HG02970 (cell line): ENCODE measurements around the gene GPC1.

Experiments
- ATAC-seq: cut with Tn5 transposase; IDR thresholded peaks from one replicate; pipeline ENCODE4 v1.9.1; 2021; ENCODE audit warnings: mild to moderate bottlenecking, moderate library complexity, moderate number of reproducible peaks; ENCODE audit not compliant: unreplicated experiment, low FRiP score

The GPC1 gene

DNA sequence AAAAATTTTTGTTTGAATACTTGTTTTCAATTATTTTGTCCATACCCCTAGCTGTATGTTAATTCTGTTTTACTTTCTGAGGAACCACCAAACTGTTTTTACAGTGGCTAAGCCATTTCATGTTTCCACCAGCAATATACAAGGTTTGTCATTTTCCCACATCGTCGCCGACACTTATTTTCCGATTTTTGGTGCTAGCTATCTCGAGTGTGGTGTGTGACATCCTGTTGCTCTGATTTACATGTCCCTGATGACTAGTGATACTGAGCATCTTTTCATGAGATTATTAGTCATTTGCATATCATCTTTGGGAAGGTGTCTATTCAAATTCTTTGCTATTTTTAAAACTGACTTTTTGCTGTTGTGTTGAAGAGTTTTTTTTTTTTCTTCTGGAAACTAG lies 7.2 kb upstream of the GPC1 start:
- ATAC-seq, result no peak

DNA sequence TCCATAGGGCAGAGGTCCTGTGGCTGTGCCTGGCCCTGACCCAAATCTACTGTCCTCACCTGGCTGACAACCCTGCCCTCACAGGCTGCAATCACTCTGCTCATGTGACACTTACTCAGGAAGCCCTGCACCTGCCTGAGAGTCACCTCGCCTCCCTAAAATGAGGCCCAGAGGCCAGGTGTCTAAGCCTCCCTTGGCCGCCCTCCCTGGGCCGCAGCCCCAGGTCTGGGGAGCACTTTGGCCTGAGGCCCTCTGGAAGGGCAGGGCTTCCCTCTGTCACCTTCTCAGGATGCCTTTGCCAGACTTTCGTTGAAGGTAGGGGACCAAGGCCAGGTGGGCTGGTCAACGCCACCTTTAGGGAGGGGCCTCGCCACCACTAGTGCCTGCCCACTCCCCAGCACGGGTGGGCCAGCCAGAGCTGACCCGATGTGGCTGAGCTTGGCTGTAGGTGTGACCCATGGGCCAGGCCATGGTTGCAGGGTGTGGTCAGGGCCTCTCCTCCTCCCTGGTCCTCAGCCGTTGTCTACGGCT lies 6.1 kb upstream of the GPC1 start:
- ATAC-seq, result no peak

DNA sequence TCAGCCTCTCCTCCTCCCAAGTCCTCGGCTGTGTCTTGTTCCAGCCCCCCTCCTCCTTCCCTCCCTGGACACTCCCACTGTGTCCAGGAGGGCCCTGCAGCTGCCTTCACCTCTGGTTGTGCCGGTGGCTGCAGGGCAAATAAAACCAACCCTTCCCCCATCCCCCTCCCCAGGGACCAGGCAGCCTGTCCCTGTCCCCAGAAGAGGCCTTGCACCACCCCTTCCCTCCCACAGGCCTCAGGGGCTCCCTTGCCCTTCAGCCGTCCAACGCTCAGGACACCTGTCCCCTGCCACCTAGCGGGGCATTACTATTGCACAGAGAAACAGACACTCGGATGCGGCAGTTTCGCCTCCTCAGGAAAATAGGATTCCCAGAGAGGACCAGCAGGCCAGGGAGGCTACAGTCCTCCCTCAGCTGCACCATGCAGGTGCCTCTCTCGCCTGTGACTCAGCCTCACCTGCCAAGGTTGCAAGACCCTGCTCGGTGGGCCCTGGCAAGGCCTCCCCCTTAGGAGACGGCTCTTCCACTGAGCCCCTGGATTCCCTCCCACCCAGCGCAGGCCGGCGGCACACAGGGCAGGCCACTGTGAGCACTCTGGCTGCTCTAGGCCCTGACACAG lies 5.5 kb upstream of the GPC1 start:
- no peak for ATAC-seq

DNA sequence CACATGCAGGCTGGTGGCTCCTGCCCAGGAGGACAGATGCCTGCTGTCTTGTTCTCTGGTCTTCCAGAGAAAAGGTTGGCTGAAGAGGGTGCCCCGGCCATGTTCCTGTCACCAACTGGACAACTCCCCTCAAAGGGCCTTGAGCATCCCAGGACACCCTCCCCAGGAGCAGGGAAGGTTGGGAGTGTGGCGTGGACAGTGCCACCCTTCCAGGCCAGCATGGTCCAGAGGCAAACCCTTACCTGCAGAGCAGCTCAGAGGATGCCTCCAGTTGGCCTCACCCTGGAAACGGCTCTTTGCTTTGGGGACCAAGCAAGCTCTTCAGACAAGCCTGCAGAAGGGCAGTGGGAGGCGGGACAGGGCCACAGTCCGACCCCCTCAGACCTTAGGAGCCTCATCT lies 4.9 kb upstream of the GPC1 start:
- ATAC-seq, result no peak

DNA sequence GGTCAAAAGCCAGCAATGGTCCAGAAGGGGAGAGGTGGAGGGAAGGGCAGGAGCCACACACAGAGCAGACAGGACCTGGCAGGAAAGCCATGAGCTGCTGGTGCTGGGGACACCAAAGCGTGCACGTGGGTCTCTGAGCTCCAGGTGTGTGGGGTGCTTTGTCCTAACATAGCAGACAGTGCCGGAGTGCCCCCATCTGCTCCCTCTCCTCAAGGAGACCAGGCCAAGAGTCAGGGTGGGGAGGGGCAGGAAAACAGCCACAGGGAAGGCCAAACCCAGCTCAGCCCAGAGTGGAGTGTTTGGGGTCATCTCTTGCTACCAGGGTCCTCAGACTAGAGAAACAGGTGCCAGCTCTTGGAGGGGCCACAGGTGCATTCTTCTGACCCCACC lies 4.2 kb upstream of the GPC1 start:
- no peak for ATAC-seq

DNA sequence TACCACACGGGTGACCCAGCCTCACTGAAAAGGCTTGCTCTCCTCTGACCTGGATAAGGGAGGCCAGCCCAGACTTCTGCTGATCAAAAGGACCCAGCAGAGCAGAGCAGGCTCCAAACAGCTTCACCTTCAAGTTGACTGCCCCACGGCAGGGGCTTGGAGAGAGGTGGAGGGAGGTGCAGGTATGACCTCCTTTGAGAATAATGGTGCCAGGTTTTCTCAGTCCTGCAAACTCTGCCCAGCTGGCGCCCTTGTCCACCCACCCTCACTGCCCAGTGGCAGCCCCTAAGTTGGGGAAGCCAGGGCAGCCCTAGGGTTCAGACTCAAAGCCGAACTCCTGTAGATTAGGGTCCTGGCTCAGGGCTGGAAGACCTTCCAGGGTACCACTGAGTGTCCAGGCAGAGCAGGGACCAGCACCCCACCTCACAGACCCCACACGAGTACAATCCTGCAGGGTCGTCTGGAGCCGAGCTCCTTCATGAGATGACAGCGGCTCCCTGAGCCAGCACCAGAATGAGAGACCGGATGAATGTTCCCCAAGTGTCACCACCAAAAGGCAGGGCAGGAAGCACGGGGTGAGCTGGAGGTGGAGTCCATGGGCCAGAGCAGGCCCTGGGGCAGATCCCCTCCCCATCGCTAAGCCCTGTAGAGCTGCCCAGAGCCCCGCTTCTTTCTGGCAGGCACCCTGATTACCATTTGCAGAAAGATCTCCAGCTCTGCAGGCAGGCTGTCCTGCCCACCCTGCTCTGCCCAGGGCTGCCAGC lies 3.6 kb upstream of the GPC1 start:
- ATAC-seq, result no peak

DNA sequence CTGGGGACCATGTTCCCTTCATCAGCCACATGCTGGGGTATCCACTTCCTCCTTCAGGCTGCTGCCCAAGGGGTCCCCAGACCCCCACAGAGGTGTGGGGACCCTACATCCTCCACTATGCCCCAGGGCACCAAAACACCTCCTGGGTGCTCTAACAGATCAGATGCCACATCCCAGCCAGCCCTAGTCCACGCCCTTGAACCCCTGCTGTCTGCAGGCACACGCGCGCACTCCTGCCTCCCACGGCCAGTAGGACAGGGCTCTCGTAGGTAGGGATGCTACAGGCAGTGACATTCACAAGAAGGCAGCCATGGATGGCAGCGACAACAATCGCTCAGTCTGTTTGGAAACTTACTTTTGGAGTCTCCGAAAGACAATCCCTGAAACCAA lies 3.0 kb upstream of the GPC1 start:
- ATAC-seq, result no peak

DNA sequence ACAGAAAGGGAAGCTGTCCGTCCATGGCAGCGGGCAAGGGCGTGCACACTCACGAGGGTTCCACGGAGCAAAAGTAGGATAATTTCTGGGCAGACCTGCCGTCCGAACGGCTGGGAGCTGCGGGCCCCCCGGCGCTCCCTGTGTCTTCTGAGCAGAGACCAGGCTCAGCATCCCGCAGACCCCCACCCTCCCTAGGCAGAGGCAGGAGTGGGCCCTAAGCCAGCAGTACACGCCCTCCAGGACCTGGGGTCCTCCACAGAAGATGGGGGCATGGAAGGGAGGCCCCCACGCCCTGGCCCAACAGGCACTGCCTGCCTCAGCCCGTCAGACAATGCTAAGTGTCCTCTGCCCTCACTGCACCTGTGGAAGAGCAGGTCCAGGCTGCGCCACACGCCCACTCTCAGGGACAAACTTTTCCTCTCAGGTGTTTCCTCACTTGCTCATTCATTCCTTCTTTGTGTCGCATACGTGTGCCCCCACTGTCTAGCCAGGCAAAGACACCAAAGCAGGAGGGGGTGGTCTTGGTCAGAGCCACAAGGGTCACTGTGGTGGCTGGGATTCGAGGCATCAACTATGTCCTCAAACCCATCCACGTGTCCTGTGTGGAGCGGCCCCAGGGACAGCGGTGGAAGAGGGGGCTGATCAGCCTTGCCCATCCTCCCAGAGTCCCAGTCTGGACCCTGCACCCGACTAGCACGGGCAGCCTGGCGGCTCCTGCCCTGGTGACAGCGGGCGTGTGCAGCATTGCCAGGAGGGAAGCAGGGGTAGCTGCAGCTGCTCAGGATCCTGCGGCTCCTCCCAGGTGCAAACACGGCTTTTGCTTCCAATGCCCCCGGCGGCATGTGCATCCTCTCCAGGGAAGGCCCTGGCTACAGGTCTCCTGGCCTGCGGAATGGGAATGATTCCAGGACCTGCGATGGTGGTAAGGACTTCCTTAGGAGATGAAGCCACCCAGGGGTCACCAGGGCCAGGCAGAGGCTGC lies 2.4 kb upstream of the GPC1 start:
- ATAC-seq, result no peak

DNA sequence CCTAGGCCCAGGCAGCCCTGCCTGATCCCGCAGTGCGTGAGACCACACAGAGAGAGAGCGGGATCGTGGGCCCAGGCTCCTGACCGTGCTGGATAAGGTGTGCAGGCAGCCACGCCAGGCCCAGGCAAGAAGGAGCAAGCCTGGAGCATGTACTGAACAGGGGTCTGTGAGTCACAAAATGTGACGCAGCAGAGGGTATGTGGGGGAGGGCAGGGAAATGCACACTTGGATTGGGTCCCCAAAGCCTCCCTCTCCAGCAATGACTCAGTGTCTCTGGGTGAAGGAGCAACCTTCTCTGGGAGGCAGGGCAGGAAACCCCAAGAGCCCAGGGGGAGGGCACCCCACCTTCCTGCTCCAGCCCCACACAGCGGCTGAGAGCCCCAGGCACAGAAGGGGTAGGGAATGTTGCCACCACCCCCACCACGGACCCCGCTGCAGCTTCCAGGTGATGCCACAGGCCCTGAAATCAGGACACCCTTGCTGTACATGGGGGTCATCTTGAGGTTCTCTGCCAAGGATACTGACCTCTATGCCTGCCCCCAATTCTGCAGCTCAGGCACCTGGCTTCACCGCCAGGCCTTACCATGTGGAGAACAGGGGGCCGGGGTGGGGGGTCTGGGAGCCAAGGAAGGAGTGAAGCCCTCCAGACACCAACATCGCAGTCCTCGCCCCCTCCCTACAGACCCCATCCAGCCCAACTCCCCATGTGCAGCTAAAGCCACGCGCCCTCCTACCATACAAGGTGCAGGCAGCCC lies 1.3 kb upstream of the GPC1 start:
- no peak for ATAC-seq

DNA sequence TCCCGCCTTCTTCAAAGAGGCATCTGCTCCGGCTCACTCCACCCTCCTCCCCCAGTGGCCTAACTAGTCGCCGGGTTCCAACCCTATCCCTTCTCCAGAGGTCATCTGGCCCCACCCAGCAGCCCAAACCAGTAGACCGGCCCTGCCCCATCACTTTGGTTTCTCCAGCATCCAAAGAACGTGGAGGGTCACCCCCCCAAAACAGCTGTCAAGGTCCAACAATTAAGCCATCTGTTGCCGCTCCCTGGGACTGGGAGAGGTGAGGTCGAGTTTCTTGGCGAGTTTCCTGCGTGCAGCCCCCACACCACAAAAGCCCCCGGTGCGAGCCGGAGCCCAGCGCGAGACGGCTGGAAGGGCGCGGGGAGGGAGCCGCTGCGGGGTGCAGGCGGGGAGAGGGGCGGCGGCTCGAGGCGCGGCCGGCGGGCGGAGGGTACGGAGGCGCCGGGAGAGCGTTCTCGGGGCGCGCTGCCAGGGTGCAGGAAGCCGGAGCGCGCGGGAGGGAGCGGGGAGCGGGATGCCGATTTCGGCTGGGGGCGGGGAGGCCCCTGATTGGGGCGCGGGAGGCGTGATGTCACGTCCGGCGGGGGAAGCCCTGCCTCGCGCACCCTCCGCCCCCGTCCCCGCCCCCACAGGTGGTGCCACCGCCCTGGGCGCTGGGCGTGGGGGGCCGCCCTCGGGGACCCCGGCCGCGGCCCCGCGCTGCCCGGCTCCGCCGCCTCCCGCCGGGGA lies 571 bp upstream of the GPC1 start:
- ATAC-seq, result peak; percentile 43

DNA sequence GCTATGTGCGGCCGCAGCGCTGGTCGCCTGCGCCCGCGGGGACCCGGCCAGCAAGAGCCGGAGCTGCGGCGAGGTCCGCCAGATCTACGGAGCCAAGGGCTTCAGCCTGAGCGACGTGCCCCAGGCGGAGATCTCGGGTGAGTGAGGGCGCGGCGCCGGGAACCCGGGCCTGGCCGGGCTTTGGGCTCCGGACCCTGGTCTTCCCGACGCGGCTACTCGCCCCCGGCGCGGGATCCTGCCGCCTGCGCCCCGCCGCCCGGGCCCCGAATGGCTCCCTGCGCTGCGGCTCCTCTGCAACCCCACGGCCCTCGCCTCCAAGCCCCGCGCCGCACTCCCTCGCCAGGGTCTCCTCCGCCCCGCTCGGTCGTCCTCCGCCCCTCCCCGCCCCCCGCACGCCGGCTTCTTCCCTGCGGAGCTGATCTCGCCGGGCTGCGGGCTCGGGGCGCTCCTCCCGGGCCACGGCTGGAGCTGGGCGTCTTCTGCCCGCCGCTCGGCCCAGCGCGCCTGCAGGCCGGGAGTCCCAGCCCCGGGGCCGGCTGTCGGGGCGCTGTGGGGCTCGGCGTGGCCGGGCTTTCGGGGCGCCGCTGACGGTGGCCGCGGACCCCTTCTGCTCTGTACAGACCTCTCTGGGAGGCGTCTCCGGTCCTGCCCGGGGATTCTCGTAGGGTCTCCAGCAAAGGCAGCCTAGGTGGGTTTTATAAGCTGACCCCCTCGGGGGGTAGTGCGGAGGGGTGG lies 652 bp downstream of the GPC1 start:
- peak; percentile 18 for ATAC-seq

DNA sequence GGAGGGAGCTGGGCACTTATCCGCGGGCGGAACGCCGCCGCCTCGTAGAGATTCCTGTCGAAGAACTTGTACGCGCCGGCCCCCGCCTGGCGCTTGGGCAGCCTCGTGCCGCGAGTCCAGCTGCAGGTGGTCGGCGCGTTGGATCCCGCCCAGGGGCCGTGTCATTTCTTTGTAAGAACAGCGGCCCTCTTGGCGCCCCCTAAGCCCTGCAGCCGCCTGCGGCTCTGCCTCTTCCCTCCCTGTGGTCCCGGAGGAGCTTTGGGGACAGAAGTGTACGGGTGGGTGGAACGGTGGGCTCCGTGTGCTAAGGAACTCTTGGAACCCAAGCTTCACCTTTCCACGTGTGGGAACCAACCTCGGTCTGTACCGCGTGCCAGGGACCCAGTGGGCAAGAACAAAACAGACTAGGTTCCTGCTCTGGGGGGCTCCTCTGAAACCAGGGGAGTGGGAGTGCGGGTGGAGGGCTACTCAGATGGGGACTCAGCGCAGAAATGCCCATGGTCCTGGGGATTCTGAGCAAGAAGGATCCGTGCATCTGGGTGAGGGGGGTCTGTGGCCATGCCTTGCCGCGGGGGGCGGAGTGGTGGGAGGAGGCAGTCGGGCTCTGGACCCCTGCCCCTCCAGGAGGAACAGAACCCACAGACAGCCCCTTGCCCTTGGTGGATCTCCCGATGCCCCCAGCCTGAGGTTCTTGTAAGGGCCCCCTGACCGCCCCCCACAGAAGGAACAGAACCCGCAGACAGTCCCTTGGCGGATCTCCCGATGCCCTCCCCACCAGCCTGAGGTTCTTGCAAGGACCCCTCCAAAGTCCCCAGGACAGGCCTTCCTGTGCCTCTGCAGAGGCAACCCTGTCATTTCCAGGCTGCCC lies 1.5 kb downstream of the GPC1 start:
- no peak for ATAC-seq

DNA sequence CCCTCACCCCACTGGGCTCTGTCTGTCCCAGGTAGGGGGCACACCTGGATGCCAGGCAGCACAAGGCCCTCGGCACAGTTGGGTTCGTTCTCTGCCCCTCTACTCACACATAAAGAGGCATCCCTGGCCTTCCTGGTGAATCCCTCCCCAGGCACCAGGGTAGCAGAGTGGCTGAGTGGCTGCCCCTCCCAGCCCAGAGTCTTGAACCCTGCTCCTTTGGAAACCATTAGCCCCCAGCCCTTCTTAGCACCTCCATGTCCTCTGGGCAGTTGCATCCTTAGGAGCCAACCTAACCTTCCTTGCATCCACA lies 2.0 kb downstream of the GPC1 start:
- no peak for ATAC-seq

DNA sequence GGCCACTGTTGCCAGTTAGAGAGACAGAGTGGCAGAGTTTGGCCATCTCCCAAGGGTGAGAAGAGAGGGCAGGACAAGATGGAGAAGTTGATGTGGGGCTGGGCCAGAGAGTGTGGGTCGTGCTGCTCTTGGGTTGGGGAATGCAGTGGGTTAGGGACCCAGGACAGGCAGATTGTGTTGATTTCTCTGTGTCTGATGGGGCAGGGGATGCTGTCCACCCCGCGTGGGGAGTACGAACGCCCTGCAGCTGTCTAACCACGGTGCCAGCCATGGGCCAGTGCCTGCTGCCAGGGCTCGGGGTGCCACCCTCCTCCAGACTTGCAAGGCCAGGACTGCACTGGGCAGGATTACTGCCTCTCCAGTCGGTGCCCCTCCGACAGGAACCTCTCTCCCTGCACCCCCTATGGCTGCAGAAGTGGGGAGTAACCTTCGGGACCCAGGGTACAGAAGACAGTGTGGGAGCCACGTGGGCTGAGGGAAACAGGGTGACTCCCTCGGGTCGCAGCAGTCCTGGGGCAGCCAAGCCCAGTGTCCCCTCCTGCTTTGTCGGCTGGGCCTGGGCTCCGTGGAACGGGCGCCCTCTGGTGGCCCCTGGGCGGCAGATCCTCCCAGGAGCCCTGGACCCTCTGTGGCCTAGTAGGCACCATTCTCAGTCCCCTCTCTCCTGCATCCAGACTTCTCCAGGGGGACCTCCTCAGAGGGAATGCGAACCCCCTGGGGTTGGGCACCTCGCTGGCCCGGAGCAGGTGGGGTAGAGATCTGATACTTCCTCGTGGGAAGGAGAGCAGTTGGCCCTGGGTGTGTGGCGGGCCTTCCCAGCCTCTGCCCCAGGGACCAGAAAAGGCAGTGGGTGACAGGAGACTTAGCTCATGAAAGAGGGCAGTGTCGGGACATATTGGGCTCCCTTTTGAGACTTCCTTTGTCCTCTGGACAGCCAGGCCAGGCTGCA lies 2.7 kb downstream of the GPC1 start:
- ATAC-seq, result no peak

DNA sequence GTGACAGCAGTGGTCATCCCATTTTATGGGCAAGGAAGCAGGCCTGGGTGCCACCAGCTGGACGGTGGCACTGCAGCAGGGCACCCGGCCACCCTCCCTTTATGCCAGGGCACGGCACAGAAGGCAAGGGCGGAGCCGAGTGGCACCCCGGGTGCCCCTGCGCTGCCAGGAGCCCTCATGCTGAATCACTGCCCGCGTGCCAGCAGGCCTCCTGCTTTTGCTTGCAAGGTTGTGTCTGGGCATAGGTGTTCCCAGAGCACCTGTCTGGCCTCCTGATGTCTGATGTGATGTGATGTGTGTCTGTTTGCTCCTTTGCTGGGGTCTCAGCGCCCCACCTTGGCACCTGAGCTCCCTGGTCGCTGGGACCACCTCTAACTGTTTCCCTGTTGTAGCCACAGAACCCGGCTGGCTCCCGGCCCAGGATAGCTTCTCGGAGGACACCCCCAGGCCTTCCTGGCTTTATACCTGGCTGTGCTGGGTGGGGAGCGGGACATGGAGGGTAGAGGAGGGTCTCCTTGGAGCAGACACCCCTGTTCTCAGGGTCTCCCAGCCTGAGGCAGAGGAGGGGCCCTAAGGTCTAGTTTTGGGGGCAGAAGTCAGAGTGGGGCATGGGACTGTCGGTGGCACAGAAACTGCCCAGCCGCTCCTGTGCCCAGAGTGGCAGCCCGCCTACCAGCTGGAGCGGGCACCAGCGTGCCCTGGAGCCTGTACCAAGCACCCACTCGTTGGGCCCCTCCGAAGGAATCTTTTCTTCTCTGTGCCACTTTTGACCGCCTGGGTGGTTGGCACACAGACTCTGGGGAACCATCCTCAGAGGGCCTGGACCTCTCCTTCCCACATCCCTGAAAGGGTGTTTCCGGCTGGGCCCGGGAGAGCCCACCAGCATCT lies 3.6 kb downstream of the GPC1 start:
- no peak for ATAC-seq

DNA sequence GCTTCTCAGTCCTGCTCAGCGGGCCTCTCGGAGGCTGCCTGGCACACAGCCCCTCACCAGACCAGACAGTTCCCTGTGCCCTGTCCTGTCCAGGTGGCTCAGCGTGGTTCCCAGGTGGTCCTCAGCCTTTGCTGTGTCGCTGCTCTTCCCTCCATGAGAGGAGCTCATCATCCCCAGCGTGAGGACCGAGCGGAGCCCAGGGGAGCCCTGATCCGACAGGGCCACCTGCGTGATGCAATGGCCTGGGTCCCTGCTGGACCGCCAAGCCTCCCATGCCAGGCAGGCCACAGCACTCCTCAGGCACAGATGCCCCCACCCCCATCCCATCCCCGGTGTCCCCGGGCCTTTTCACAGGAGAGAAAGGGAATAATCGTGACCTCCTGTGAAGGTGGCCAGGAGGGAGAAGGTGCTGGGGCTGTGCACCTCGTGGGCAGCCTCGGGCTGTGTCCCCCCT lies 4.3 kb downstream of the GPC1 start:
- ATAC-seq, result no peak
